K562 (cell line): ENCODE data around the gene PRSS8. TPM values are rescaled to one million over a fixed set of nuclear protein-coding genes. Genes with fewer than 3 reads are reported as not detected.

Experiments
- CBX5 ChIP-seq: IDR thresholded peaks from 2 replicates; pipeline ENCODE4 v1.6.1; 2014; ENCODE audit warnings: low read depth, borderline replicate concordance
- CHD1 ChIP-seq: fragments of 200-600 bp; sonication (generic); IDR thresholded peaks from one replicate; pipeline ENCODE4 v1.6.1; 2012; ENCODE audit warnings: mild to moderate bottlenecking, moderate library complexity, low read length, inconsistent platforms
- CREB1 ChIP-seq, 2 experiments: sonication (generic) in 1 of 2; formaldehyde crosslinking in 1 of 2; IDR thresholded peaks; 2 replicates each; pipeline versions ENCODE4 v1.6.1 to v1.8.0; 2012 to 2022; ENCODE audit warnings: inconsistent platforms in 1 of 2, mild to moderate bottlenecking in 1 of 2, missing genetic modification reagents in 1 of 2, moderate library complexity in 1 of 2
- CREM ChIP-seq: IDR thresholded peaks from 2 replicates; pipeline ENCODE4 v1.6.1; 2014; ENCODE audit warnings: antibody characterized with exemption, low read depth
- ELF4 ChIP-seq: fragments of 450-650 bp; formaldehyde crosslinking; IDR thresholded peaks from 2 replicates; pipeline ENCODE4 v1.4.0; 2022; ENCODE audit warnings: missing genetic modification characterization
- ESRRA ChIP-seq: fragments of 450-650 bp; IDR thresholded peaks from 2 replicates; pipeline ENCODE4 v1.6.1; 2014; ENCODE audit warnings: low read depth, mild to moderate bottlenecking, moderate library complexity, borderline replicate concordance
- FOXP1 ChIP-seq: sonication (generic); formaldehyde crosslinking; IDR thresholded peaks from 2 replicates; pipeline ENCODE4 v1.8.0; 2022; ENCODE audit warnings: mild to moderate bottlenecking, missing genetic modification reagents
- HLTF ChIP-seq: fragments of 450-650 bp; IDR thresholded peaks from 2 replicates; pipeline ENCODE4 v1.6.1; 2016
- HNRNPK ChIP-seq: fragments of 200-400 bp; formaldehyde crosslinking; IDR thresholded peaks from one replicate; pipeline ENCODE4 v1.6.1; 2018; ENCODE audit warnings: mild to moderate bottlenecking, low read depth, low read length; ENCODE audit not compliant: poor library complexity, severe bottlenecking
- KDM2B ChIP-seq: fragments of 250-450 bp; sonication (Bioruptor Pico); IDR thresholded peaks from 2 replicates; pipeline ENCODE4 v1.8.0; 2021; ENCODE audit warnings: mild to moderate bottlenecking, moderate library complexity
- MBD2 ChIP-seq: sonication (generic); IDR thresholded peaks from 2 replicates; pipeline ENCODE4 v1.6.1; 2016; ENCODE audit warnings: low read depth, borderline replicate concordance
- MTA2 ChIP-seq: fragments of 450-650 bp; IDR thresholded peaks from 2 replicates; pipeline ENCODE4 v1.6.1; 2016; ENCODE audit warnings: low read depth
- PHB ChIP-seq: fragments of 250-450 bp; sonication (Bioruptor Pico); IDR thresholded peaks from 2 replicates; pipeline ENCODE4 v1.5.0; 2021
- POLR2H ChIP-seq: IDR thresholded peaks from 2 replicates; pipeline ENCODE4 v1.6.1; 2016; ENCODE audit warnings: missing genetic modification characterization, low read depth, mild to moderate bottlenecking, control low read depth, missing compliant biosample characterization, moderate library complexity
- POLR3A ChIP-seq: IDR thresholded peaks from 2 replicates; pipeline ENCODE4 v1.6.1; 2011; ENCODE audit warnings: borderline replicate concordance, mild to moderate bottlenecking, moderate library complexity; ENCODE audit not compliant: insufficient read length, insufficient read depth; ENCODE audit errors: extremely low read depth
- SOX6 ChIP-seq: fragments of 450-650 bp; IDR thresholded peaks from 2 replicates; pipeline ENCODE4 v1.6.1; 2014; ENCODE audit warnings: mild to moderate bottlenecking
- SRSF7 ChIP-seq: fragments of 200-400 bp; formaldehyde crosslinking; optimal IDR thresholded peaks from 2 replicates; pipeline ENCODE3; 2017; ENCODE audit warnings: mild to moderate bottlenecking, low read depth, low read length
- TBL1XR1 ChIP-seq, 2 experiments: IDR thresholded peaks; 2 replicates each; pipeline ENCODE4 v1.6.1; 2012; ENCODE audit warnings: improper control_type of control experiment in 2 of 2, low read length in 2 of 2, mild to moderate bottlenecking in 1 of 2
- ZNF253 ChIP-seq: fragments of 250-450 bp; sonication (Bioruptor Pico); conservative IDR thresholded peaks from 2 replicates; pipeline ENCODE4 v1.6.1; 2021; ENCODE audit warnings: mild to moderate bottlenecking
- ZNF445 ChIP-seq: fragments of 250-450 bp; sonication (Bioruptor Pico); IDR thresholded peaks from 2 replicates; pipeline ENCODE4 v1.4.0; 2020; ENCODE audit warnings: low read depth, mild to moderate bottlenecking, moderate library complexity
- ZNF75A ChIP-seq: fragments of 450-650 bp; formaldehyde crosslinking; IDR thresholded peaks from 2 replicates; pipeline ENCODE4 v1.4.0; 2020; ENCODE audit warnings: mild to moderate bottlenecking
- polyA plus RNA-seq, 8 experiments: library from polyadenylated mRNA; depleted of rRNA in 4 of 8; stranded (reverse) in 5 of 8; unstranded in 3 of 8; fragments of >200 nt; fragmentation: Nextera tagmentation in 2 of 8; fragmentation: Illumina TruSeq in 1 of 8; extraction: Ambion mirVana in 2 of 8; extraction: Trizol in 1 of 8; gene quantifications; 2 replicates each; pipeline versions ENCODE4 v1.2.1 to v1.2.3, GENCODE V29; 2011 to 2014; ENCODE audit warnings: inconsistent platforms in 1 of 8, missing spikeins in 1 of 8
- total RNA-seq, 7 experiments: library from RNA; depleted of rRNA in 6 of 7; stranded (reverse); fragments of >200 nt in 6 of 7; fragmentation: Illumina TruSeq in 2 of 7; extraction: Trizol in 2 of 7; gene quantifications; 2 replicates each; pipeline versions ENCODE4 v1.2.1 to v1.2.3, GENCODE V29; 2011 to 2021; ENCODE audit warnings: low replicate concordance in 1 of 7
- TF ChIP-seq, protein P1 (sequence below): fragments of 250-450 bp; sonication (Bioruptor Pico); IDR thresholded peaks from 2 replicates; pipeline ENCODE4 v1.8.0; 2021; ENCODE audit warnings: moderate library complexity, mild to moderate bottlenecking, inconsistent platforms
- TF ChIP-seq, protein P2 (sequence below): sonication (generic); formaldehyde crosslinking; IDR thresholded peaks from 2 replicates; pipeline ENCODE4 v1.8.1; 2023; ENCODE audit warnings: mild to moderate bottlenecking, missing genetic modification reagents

The PRSS8 gene
- total and polyA plus RNA-seq, 9 of the 15 experiments (the other 6 are each of a cell fraction or from before 2014, with no cell fraction given): 0.25 to 3.9 (median 1.3) TPM; not detected in 1

DNA sequence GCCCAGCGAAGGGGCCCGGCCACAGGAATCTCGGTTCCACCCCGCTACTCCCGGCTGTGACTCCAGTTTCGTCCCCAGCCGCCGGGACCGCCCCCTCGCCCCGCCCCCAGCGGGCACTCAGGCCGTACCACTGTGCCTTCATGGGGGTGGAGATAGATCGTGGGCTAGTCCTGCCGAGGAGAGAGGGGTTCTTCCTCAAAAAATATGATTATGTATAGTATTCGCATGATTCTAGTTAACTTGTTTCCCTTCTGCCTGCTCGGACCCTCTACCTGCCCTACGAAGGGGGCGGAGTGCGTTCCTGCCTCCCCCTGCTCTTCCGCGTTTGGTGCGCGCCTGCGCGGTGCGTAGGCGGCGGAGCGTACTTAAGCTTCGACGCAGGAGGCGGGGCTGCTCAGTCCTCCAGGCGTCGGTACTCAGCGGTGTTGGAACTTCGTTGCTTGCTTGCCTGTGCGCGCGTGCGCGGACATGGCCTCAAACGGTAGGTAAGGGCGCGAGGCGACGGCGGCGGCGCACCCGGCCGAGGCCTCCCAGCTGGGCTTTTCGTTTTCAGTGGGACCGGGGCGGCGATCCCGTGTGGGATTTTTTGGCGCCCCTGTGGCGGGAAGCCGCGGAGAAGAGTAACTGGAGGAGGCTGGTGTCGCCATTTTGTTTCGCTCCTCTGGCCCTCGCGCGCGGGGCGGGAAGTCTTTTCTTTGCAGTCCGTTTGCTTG is 44.4 kb upstream of the PRSS8 start, which contains the start of gene FUS (continued):
- peak; percentile 99 for TF ChIP-seq MBD2
- TF ChIP-seq, protein P1, sequence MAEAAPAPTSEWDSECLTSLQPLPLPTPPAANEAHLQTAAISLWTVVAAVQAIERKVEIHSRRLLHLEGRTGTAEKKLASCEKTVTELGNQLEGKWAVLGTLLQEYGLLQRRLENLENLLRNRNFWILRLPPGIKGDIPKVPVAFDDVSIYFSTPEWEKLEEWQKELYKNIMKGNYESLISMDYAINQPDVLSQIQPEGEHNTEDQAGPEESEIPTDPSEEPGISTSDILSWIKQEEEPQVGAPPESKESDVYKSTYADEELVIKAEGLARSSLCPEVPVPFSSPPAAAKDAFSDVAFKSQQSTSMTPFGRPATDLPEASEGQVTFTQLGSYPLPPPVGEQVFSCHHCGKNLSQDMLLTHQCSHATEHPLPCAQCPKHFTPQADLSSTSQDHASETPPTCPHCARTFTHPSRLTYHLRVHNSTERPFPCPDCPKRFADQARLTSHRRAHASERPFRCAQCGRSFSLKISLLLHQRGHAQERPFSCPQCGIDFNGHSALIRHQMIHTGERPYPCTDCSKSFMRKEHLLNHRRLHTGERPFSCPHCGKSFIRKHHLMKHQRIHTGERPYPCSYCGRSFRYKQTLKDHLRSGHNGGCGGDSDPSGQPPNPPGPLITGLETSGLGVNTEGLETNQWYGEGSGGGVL: no peak
- no peak for TF ChIP-seq ZNF75A (CRISPR knock-in tag)
- TF ChIP-seq CHD1: peak; percentile 97
- TF ChIP-seq CREB1 (IDR thresholded peaks at IDR 0.05): no peak; the same call in 1 of the 2 replicates
- TF ChIP-seq CREB1 (CRISPR knock-in tag; IDR thresholded peaks at IDR 0.05): peak; percentile 70
- peak; percentile 99 for TF ChIP-seq POLR2H (tag)
- no peak; the same call in 1 of the 2 replicates for TF ChIP-seq HLTF
- peak; percentile 96 for TF ChIP-seq FOXP1
- TF ChIP-seq CREM: peak; percentile 78
- TF ChIP-seq, protein P2, sequence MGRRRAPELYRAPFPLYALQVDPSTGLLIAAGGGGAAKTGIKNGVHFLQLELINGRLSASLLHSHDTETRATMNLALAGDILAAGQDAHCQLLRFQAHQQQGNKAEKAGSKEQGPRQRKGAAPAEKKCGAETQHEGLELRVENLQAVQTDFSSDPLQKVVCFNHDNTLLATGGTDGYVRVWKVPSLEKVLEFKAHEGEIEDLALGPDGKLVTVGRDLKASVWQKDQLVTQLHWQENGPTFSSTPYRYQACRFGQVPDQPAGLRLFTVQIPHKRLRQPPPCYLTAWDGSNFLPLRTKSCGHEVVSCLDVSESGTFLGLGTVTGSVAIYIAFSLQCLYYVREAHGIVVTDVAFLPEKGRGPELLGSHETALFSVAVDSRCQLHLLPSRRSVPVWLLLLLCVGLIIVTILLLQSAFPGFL (CRISPR knock-in tag): no peak
- TF ChIP-seq ZNF445: no peak
- peak; percentile 44; the same call in 1 of the 2 replicates for TF ChIP-seq KDM2B (CRISPR knock-in tag)
- peak; percentile 56 for TF ChIP-seq ESRRA
- TF ChIP-seq MTA2: no peak
- TF ChIP-seq POLR3A: no peak
- TF ChIP-seq SOX6: peak; percentile 53
- TF ChIP-seq SRSF7: peak; percentile 95
- peak; percentile 80 for TF ChIP-seq PHB (CRISPR knock-in tag)
- TF ChIP-seq ZNF253: no peak
- no peak for TF ChIP-seq ELF4 (CRISPR knock-in tag)
- peak in 1 of 2 experiments; percentile 91; a peak in 1 of 4 replicates for TF ChIP-seq TBL1XR1 (IDR thresholded peaks at IDR 0.05; ENCODE audit: low read length in 2 of 2)
- peak; percentile 9 for TF ChIP-seq HNRNPK
- TF ChIP-seq CBX5: 0 out of 2 replicates have a peak, but pooled peaks have one; percentile 20
